WI38 (cell line): Measurements from ENCODE around the gene NFKBIE.

Experiments
- H3K4me3 ChIP-seq: 2 replicates; pipeline ENCODE4 v1.5.1; 2011; ENCODE audit warnings: low read depth, mild to moderate bottlenecking, control low read depth, low read length
- TF ChIP-seq, protein P1 (sequence below): IDR thresholded peaks from 2 replicates; pipeline ENCODE4 v1.5.1; 2012; ENCODE audit warnings: low read depth, mild to moderate bottlenecking, control low read depth, low read length

NFKBIE gene

DNA sequence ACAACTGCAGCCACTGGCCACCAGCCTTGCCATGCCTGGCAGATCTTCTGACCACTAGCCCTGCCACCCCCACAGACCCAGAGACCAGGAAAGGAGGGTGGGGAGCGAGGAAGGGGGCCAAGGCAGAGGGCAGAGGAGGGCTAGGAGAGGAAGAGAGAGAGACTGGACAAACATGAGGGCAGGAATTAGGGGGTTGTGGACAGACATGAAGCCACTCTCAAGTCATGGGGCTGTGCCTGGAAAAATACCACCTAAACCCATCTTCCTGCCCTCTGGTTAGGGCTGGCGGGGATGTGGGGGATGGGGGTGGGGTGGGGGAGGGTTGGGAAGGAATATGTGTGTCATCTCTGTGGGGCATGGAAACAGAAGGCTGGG, 43.4 kb downstream of the NFKBIE start:
- H3K4me3 ChIP-seq = no peak overlapping the region
- TF ChIP-seq, protein P1, sequence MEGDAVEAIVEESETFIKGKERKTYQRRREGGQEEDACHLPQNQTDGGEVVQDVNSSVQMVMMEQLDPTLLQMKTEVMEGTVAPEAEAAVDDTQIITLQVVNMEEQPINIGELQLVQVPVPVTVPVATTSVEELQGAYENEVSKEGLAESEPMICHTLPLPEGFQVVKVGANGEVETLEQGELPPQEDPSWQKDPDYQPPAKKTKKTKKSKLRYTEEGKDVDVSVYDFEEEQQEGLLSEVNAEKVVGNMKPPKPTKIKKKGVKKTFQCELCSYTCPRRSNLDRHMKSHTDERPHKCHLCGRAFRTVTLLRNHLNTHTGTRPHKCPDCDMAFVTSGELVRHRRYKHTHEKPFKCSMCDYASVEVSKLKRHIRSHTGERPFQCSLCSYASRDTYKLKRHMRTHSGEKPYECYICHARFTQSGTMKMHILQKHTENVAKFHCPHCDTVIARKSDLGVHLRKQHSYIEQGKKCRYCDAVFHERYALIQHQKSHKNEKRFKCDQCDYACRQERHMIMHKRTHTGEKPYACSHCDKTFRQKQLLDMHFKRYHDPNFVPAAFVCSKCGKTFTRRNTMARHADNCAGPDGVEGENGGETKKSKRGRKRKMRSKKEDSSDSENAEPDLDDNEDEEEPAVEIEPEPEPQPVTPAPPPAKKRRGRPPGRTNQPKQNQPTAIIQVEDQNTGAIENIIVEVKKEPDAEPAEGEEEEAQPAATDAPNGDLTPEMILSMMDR = no peak

DNA sequence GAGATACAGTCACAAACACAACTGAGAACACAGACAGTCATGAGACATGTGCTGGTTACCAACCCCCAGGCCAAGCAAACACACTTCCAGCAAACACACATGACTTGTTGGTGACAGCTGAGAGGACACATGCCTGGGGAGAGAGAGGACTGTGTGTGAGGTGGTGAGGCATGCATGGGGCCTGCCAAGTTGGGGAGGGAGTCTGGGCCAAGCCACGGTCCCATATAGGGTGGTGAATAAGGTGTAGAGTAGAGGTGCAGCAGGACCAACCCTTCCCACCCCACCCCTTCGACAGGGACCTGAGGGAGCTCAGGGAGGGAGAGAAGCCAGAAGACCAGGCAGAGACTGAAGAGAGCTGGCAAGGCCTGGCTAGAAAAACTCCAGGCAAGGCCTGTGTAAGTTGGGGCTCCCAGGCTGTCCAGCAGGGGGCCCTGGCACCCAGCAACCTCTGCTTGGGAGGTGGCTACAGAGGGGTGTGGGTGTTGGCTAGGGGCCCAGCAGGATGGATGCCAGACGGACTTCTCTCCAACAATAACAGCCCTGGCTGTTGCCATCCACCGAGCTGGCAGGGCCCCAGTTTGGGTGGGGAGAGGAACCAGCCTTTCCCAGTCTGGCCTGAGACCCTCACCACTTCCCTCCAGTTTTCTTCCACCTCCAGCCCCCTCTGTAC, 43.9 kb downstream of the NFKBIE start:
- TF ChIP-seq, protein P1 = peak; percentile 78
- H3K4me3 ChIP-seq = no peak overlapping the region

DNA sequence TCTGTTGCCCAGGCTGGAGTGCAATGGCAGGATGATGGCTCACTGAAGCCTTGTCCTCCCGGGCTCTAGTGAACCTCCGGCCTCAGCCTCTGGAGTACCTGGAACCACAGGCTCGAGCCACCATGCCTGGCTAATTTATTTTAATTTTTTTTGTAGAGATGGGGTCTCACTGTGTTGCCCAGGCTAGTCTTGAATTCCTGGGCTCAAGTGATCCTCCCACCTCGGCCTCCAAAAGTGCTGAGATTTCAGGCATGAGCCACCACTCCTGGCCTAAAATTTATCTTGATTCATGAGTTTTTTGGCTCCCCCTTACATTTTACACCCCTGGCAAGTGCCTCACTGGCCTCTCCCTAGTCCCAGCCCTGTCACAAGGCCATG, 44.4 kb downstream of the NFKBIE start:
- H3K4me3 ChIP-seq = no peak overlapping the region
- TF ChIP-seq, protein P1 = no peak

DNA sequence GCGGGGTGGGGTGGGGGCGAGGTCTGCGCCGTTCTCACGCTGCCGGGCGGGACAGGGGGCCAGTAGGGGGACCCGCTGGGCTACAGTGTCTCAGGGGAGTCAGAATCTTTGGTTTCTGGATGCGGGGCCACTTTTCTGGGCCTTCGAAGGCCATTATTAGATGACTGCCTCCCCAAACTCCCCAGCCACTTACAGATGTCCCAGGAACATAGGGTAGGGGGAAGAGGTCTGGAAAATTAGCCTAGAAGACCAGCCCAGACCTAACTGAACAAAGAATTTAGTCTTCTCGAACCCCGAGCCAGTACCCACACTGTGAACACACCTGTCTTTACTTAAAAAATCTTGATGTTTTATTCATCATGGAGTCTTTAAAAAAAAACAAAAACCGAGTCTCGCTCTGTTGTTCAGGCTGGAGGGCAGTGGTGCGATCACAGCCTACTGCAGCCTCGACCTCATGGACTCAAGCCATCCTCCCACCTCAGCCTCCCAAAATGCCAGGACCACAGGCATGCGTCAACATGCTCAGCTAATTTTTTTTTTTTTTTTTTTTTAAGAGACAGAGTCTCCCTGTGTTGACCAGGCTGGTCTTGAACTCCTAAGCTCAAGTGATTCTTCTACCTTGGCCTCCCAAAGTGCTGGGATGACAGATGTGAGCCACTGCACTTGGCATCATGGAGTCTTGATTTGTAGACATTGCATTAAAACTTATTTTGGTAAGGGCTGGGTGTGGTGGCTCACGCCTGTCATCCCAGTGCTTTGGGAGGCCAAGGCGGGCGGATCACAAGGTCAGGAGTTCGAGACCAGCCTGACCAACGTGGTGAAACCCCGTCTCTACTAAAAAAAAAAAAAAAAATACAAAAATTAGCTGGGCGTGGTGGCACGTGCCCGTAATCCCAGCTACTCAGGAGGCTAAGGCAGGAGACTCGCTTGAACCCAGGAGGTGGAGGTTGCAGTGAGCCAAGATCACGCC, 45.3 kb downstream of the NFKBIE start:
- H3K4me3 ChIP-seq = no peak overlapping the region; the same call in 1 of the 2 replicates
- TF ChIP-seq, protein P1 = no peak

DNA sequence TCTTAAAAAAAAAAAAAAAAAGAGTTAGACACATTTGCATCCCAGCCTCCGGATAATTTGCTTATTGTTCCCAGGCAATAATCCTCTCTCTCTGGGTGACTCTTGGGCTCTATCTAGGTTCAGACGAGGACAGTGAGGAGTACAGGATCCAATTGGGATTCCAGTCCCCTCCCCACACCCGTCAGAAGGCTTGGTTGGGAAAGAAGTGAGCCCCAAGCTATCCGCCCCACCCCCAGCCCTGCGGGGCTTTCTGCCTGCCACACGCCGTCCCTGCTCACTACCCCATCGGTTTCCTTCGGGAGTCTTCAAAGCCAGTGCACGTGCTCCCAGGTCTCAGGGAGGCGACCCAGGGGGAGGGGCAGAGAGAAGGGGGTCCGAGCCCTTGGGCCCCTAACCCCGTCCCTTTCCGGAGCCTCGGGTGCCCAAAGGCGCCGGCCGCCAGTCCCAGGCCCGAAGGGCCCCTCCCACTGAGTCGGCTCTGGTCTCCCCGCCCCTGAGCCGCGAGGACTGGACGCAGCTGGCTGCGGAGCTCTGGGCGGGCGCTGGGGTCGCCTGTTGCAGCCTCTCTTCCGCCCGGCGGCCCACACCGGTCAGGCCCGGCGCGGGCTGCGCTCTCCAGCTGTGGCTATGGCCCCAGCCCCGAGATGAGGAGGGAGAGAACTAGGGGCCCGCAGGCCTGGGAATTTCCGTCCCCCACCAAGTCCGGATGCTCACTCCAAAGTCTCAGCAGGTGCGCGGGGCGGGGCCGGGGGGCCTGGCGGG, 46.1 kb downstream of the NFKBIE start:
- TF ChIP-seq, protein P1 = no peak
- H3K4me3 ChIP-seq = peak overlapping the region; percentile 54

DNA sequence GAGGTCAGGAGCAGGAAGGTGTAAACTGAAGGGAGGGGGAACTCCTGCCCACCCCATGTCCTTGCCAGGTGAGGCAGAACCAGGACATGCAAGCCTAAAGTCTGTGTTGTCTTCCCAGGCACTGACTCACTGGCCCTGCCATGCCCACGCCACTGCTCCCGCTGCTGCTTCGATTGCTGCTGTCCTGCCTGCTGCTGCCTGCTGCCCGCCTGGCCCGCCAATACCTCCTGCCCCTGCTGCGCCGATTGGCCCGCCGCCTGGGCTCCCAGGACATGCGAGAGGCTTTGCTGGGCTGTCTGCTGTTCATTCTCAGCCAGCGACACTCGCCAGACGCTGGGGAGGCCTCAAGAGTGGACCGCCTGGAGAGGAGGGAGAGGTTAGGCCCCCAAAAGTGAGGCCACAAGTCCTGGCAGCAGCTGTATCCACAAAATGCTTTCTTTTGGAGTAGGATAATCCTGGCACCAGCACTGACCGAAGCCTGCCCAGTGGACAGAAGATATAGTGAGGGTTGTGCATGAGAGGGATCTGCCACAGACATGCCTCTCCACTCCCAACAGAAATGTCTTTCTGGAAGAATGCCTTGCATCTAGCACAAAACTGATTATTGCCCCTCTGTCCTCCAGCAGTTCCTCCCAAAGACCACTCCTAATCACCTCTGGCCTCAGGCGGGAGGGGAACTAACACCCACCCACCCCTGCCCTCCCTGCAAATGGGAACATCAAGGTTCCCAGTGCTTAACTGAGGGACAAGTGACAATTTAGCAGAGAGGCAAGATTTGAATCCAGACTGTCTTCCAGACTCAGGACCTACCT, 47.8 kb downstream of the NFKBIE start:
- no peak overlapping the region for H3K4me3 ChIP-seq
- TF ChIP-seq, protein P1 = no peak
